PC-9 (cell line): Measurements from ENCODE around the gene COLQ. TPM values are rescaled to one million over a fixed set of nuclear protein-coding genes. Genes with fewer than 3 reads are reported as not detected.

Experiments
- BruUV-seq: library from RNA; stranded (reverse); fragments of 400-500 nt; replicated peaks from 2 replicates; lab custom pipeline; 2021; lab: Mats Ljungman, UMichigan
- CTCF ChIA-PET: fragments of 300-600 bp; sonication (Branson Sonifier 250); formaldehyde crosslinking; loops from one replicate; lab custom pipeline; 2022; ENCODE audit warnings: antibody characterized with exemption; lab: Charles Lee
- POLR2A ChIA-PET: fragments of 300-600 bp; sonication (Branson Sonifier 250); formaldehyde crosslinking; loops from one replicate; lab custom pipeline; 2022; ENCODE audit warnings: antibody characterized with exemption; ENCODE audit not compliant: unreplicated experiment; lab: Charles Lee
- DNase-seq, 2 experiments: peaks; one replicate each; pipeline versions ENCODE4 v3.0.0 to v3.0.0-alpha.2; 2015 to 2022; ENCODE audit warnings: mixed read lengths in 1 of 2
- H2AFZ ChIP-seq: fragments of 200-600 bp; sonication (generic); 2 replicates; pipeline ENCODE4 v1.8.1; 2017; ENCODE audit warnings: antibody characterized with exemption
- H3F3A ChIP-seq: fragments of 200-600 bp; sonication (generic); 2 replicates; pipeline ENCODE4 v1.8.1; 2017; ENCODE audit warnings: antibody characterized with exemption, mild to moderate bottlenecking, low read depth; ENCODE audit not compliant: insufficient read depth
- H3K27ac ChIP-seq: fragments of 200-600 bp; sonication (generic); 2 replicates; pipeline ENCODE4 v1.6.1; 2016; ENCODE audit warnings: mixed run types
- H3K27me3 ChIP-seq: fragments of 200-600 bp; sonication (generic); 2 replicates; pipeline ENCODE4 v1.6.1; 2016; ENCODE audit warnings: low read depth, mixed run types; ENCODE audit not compliant: insufficient read depth
- H3K36me3 ChIP-seq: fragments of 200-600 bp; sonication (generic); 2 replicates; pipeline ENCODE4 v1.6.1; 2016; ENCODE audit warnings: low read depth, mixed run types
- H3K4me1 ChIP-seq: fragments of 200-600 bp; sonication (generic); replicated peaks from 2 replicates; pipeline ENCODE4 v1.6.1; 2016; ENCODE audit warnings: mixed run types; ENCODE audit not compliant: insufficient read depth
- H3K4me2 ChIP-seq: fragments of 200-600 bp; sonication (generic); 2 replicates; pipeline ENCODE4 v1.6.1; 2017; ENCODE audit warnings: mixed run types
- H3K4me3 ChIP-seq: fragments of 200-600 bp; sonication (generic); 2 replicates; pipeline ENCODE4 v1.6.1; 2016; ENCODE audit warnings: mixed run types
- H3K79me2 ChIP-seq: fragments of 200-600 bp; sonication (generic); 2 replicates; pipeline ENCODE4 v1.6.1; 2017; ENCODE audit warnings: low read depth, mixed run types
- H3K9me2 ChIP-seq: fragments of 200-600 bp; sonication (generic); 2 replicates; pipeline ENCODE4 v1.8.1; 2017; ENCODE audit warnings: mild to moderate bottlenecking; ENCODE audit not compliant: insufficient read depth
- H3K9me3 ChIP-seq: fragments of 200-600 bp; sonication (generic); 2 replicates; pipeline ENCODE4 v1.8.1; 2016; ENCODE audit warnings: low read depth; ENCODE audit not compliant: insufficient read depth
- H4K20me1 ChIP-seq: fragments of 200-600 bp; sonication (generic); 2 replicates; pipeline ENCODE4 v1.8.1; 2017; ENCODE audit not compliant: insufficient read depth
- CTCF ChIP-seq: fragments of 200-600 bp; sonication (generic); conservative IDR thresholded peaks from 2 replicates; pipeline ENCODE4 v1.6.1; 2017; ENCODE audit warnings: mixed run types, antibody characterized with exemption, mild to moderate bottlenecking, moderate library complexity
- EZH2 ChIP-seq: fragments of 200-600 bp; sonication (generic); IDR thresholded peaks from 2 replicates; pipeline ENCODE4 v1.8.0; 2017; ENCODE audit warnings: antibody characterized with exemption, low read depth
- intact Hi-C: fragments of 100-400 bp; cut with micrococcal nuclease; formaldehyde crosslinking; loops from one replicate; pipeline ENCODE4 v1.10.0; 2022; ENCODE audit not compliant: unreplicated experiment
- total RNA-seq: library from RNA; stranded (reverse); gene quantifications from 2 replicates; pipeline ENCODE4 v1.2.3, GENCODE V29; 2021

The COLQ gene
- total RNA-seq, 1 experiment from 2014 or later: 0.79 TPM

- Histone ChIP-seq H3K27ac (no peak overlapping the region), H3K9me3 (no peaks in the 10 kb centered on the region), H3K79me2 (no peaks in the 10 kb centered on the region), H3K27me3 (peaks cover 7% of the 10 kb centered on the region), H3K36me3 (no peaks in the 10 kb centered on the region), H3K4me3 (no peak overlapping the region), H3K4me2 (no peak overlapping the region), H4K20me1 (no peaks in the 10 kb centered on the region), H3F3A (no peaks in the 10 kb centered on the region), H3K9me2 (no peaks in the 10 kb centered on the region), H3K4me1 (no peaks in the 10 kb centered on the region), H2AFZ (no peak overlapping the region)
- no peak for DNase-seq
- POLR2A ChIA-PET: interaction anchor here (0.5 kb wide), 1 partner anchor 52 kb away, joined by 9 read pairs; no protein-coding TSS in a partner anchor
- CTCF ChIA-PET: no interaction called here
- TF ChIP-seq CTCF: no peak
- TF ChIP-seq EZH2: no peak
- BruUV-seq: no TSS peak
- intact Hi-C loops: no loop called here
These were observed 25.8 kb downstream of the COLQ start for GRCh38 chr3:15495461-15496340.

GRCh38 chr3:15493436-15493835 lies 28.1 kb downstream of the COLQ start:
- H3K4me2 ChIP-seq: no peak overlapping the region
- no peak overlapping the region for H3K4me3 ChIP-seq
- no peaks in the 10 kb centered on the region for H3K9me3 ChIP-seq
- H3K36me3 ChIP-seq: no peaks in the 10 kb centered on the region
- no peak overlapping the region for H2AFZ ChIP-seq
- ChIA-PET CTCF (no interaction called here), POLR2A (no interaction called here)
- BruUV-seq: no TSS peak
- no peaks in the 10 kb centered on the region for H3F3A ChIP-seq
- H3K4me1 ChIP-seq: no peaks in the 10 kb centered on the region
- DNase-seq: no peak
- H3K79me2 ChIP-seq: no peaks in the 10 kb centered on the region
- H3K27ac ChIP-seq: no peak overlapping the region
- H4K20me1 ChIP-seq: no peaks in the 10 kb centered on the region
- no peaks in the 10 kb centered on the region; the same call in 1 of the 2 replicates for H3K27me3 ChIP-seq
- intact Hi-C loops: no loop called here
- TF ChIP-seq EZH2 (no peak), CTCF (no peak)
- H3K9me2 ChIP-seq: no peaks in the 10 kb centered on the region

GRCh38 chr3:15492847-15493360 lies 28.6 kb downstream of the COLQ start:
- Histone ChIP-seq H3K9me3 (no peaks in the 10 kb centered on the region), H3K36me3 (no peaks in the 10 kb centered on the region), H3K27me3 (no peaks in the 10 kb centered on the region; the same call in 1 of the 2 replicates), H3K4me3 (no peak overlapping the region), H3F3A (no peaks in the 10 kb centered on the region), H3K79me2 (no peaks in the 10 kb centered on the region), H3K4me2 (no peak overlapping the region), H4K20me1 (no peaks in the 10 kb centered on the region), H2AFZ (no peak overlapping the region), H3K9me2 (no peaks in the 10 kb centered on the region), H3K4me1 (no peaks in the 10 kb centered on the region), H3K27ac (no peak overlapping the region)
- no TSS peak for BruUV-seq
- POLR2A ChIA-PET: no interaction called here
- TF ChIP-seq CTCF (no peak), EZH2 (no peak)
- DNase-seq: no peak
- CTCF ChIA-PET: no interaction called here
- intact Hi-C loops: no loop called here
